ENCODE results near the gene FBXW8. TPM values are rescaled to one million over a fixed set of nuclear protein-coding genes. Genes with fewer than 3 reads are reported as not detected.

Gene FBXW8
- total RNA-seq, 4 donors from 2014 or later: 4.2 to 5.6 (median 4.7) TPM

DNA sequence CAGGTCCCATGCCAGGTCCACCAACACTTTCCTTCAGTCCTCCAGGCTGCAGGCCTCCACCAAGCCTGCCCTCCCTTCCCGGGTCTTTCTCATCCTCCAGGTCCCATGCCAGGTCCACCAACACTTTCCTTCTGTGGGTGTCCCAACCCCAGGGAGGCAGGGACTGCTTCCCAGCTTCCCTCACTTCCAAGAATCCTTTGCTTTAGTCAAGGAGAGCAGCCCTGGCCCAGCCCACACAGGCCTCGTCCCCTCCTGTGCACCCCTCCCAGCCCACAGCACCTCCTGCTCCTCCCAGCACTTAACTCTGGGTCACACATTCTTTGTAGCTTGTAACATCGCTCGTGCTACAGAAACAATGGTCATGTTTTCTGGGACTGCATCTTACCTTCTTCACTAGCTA lies 115.6 kb downstream of the FBXW8 start:
- H3K36me3 ChIP-seq: peaks cover 0 to 44% of the 10 kb centered on the region in 2 donors
- no peak overlapping the region for H3K4me3 ChIP-seq
- peaks cover 0 to 4% of the 10 kb centered on the region in 2 donors for H3K4me1 ChIP-seq
- in situ Hi-C loops (cut with MboI; ENCODE audit: low sequenced_read_pairs in 4 of 4) (loop anchor here in 1 of 4 donors (10.0 kb wide), 1 partner anchor 118 kb away; no protein-coding TSS in a partner anchor), intact Hi-C loops (cut with DNase I; ENCODE audit: low total_unique reads) (loop anchor here (10.0 kb wide), 2 partner anchors 128 to 322 kb away; no protein-coding TSS in a partner anchor)
- H3K9me3 ChIP-seq: no peaks in the 10 kb centered on the region
- H3K27ac ChIP-seq: no peak overlapping the region
- TF ChIP-seq, protein P1, sequence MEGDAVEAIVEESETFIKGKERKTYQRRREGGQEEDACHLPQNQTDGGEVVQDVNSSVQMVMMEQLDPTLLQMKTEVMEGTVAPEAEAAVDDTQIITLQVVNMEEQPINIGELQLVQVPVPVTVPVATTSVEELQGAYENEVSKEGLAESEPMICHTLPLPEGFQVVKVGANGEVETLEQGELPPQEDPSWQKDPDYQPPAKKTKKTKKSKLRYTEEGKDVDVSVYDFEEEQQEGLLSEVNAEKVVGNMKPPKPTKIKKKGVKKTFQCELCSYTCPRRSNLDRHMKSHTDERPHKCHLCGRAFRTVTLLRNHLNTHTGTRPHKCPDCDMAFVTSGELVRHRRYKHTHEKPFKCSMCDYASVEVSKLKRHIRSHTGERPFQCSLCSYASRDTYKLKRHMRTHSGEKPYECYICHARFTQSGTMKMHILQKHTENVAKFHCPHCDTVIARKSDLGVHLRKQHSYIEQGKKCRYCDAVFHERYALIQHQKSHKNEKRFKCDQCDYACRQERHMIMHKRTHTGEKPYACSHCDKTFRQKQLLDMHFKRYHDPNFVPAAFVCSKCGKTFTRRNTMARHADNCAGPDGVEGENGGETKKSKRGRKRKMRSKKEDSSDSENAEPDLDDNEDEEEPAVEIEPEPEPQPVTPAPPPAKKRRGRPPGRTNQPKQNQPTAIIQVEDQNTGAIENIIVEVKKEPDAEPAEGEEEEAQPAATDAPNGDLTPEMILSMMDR (IDR thresholded peaks at IDR 0.05 in 4 of 5, conservative IDR thresholded peaks at IDR 0.05 in 1 of 5): no peak
- TF ChIP-seq POLR2A (IDR thresholded peaks at IDR 0.05): no peak
- ATAC-seq: no peak
- DNase-seq: no peak
- H3K27me3 ChIP-seq: no peaks in the 10 kb centered on the region

DNA sequence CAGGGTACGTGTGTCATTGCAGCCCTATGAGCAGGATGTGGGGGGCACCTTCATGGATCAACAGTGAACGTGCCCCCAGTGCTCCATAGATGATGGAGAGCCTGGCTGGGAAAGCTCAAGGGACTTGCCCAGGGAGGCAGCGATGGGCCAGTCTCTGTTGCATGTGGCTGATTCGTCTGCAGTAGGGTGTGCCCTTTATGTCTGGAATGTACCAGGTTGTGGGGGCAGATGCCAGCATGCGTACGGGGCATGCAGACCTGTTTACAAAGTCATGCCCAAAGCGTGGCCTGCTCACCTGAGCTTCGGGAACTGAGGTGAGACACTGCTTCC lies 116.1 kb downstream of the FBXW8 start:
- in situ Hi-C loops (cut with MboI; ENCODE audit: low sequenced_read_pairs in 4 of 4): loop anchor here in 1 of 4 donors (10.0 kb wide), 1 partner anchor 118 kb away; no protein-coding TSS in a partner anchor
- no peaks in the 10 kb centered on the region for H3K27me3 ChIP-seq
- H3K36me3 ChIP-seq: peaks cover 0 to 44% of the 10 kb centered on the region in 2 donors
- no peaks in the 10 kb centered on the region for H3K9me3 ChIP-seq
- DNase-seq (no peak), ATAC-seq (no peak)
- H3K4me3 ChIP-seq: no peak overlapping the region
- H3K27ac ChIP-seq: no peak overlapping the region
- H3K4me1 ChIP-seq: peaks cover 0 to 4% of the 10 kb centered on the region in 2 donors
- TF ChIP-seq POLR2A (IDR thresholded peaks at IDR 0.05): no peak
- TF ChIP-seq, protein P1 (IDR thresholded peaks at IDR 0.05 in 4 of 5, conservative IDR thresholded peaks at IDR 0.05 in 1 of 5): no peak
- intact Hi-C loops (cut with DNase I; ENCODE audit: low total_unique reads): loop anchor here (10.0 kb wide), 2 partner anchors 128 to 322 kb away; no protein-coding TSS in a partner anchor

DNA sequence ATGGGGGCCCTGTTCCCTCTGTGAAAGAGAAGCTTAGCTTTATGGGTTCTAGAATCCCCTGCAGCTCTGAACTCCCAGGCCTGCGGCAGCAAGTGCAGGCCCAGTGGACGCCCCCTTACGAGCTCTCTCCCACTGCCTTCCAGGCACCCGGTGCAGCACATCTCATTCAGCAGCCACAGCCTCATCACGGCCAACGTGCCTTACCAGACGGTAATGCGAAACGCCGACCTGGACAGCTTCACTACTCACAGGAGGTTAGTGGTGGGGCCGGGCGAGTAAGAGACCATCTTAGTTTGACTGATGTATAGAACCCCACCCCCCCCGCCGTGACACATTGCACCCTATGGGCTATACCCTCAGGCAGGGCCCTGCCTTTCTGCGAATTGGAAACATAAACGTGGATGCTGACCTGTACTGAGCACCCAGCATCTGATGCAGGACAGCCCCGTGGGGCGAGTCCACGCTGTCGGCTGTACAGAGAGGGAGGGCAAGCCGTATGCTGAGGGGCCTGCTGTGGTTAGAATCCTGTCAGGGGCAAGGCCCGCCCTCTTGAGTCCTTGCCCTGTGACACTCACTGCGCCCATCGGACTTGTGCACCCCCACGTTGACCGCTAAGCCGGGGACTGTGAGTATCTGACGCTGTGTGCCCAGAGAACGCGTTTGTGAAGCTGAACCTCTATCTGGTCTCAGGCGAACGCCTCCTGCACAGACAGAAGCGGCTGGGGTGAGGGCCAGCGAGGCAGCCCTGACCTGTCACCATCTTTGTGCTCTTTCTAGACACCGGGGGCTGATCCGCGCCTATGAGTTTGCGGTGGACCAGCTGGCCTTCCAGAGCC lies 116.7 kb downstream of the FBXW8 start:
- Histone ChIP-seq H3K27me3 (no peaks in the 10 kb centered on the region), H3K9me3 (no peaks in the 10 kb centered on the region), H3K4me3 (no peak overlapping the region), H3K36me3 (peaks cover 0 to 44% of the 10 kb centered on the region in 2 donors), H3K4me1 (peaks cover 0 to 4% of the 10 kb centered on the region in 2 donors), H3K27ac (no peak overlapping the region)
- intact Hi-C loops (cut with DNase I; ENCODE audit: low total_unique reads): loop anchor here (10.0 kb wide), 2 partner anchors 127 to 323 kb away; no protein-coding TSS in a partner anchor
- no peak for TF ChIP-seq POLR2A (IDR thresholded peaks at IDR 0.05)
- TF ChIP-seq, protein P1 (IDR thresholded peaks at IDR 0.05 in 4 of 5, conservative IDR thresholded peaks at IDR 0.05 in 1 of 5): no peak
- DNase-seq: no peak
- in situ Hi-C loops (cut with MboI; ENCODE audit: low sequenced_read_pairs in 4 of 4): loop anchor here in 1 of 4 donors (10.0 kb wide), 1 partner anchor 117 kb away; no protein-coding TSS in a partner anchor
- ATAC-seq: no peak

DNA sequence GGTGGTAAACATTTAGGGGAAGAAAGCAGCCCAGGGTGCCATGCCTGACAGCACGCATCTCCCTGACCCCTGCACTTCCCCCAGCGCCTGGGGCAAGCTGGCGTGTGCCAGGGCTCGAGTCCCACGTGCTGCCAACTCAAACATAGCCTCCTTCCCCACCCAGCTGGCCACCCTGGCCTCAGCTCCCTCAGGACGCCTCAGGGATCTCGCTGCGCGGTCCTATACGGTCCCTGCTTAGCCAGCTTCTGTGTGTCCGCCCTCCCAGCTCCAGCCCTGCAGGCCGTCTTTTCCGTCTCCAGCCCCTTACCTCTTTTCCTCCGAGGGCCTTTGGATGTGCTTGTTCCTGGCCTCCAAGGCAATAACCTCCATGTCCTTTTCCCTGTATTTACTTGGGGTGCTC lies 117.5 kb downstream of the FBXW8 start:
- Histone ChIP-seq H3K27ac (no peak overlapping the region), H3K4me1 (peaks cover 0 to 11% of the 10 kb centered on the region in 2 donors), H3K4me3 (no peak overlapping the region), H3K27me3 (peaks cover 0 to 4% (median 0%) of the 10 kb centered on the region in 3 donors), H3K9me3 (no peaks in the 10 kb centered on the region), H3K36me3 (peaks cover 0 to 44% of the 10 kb centered on the region in 2 donors)
- DNase-seq (no peak), ATAC-seq (no peak)
- intact Hi-C loops (cut with DNase I; ENCODE audit: low total_unique reads): loop anchor here (10.0 kb wide), 2 partner anchors 127 to 323 kb away; no protein-coding TSS in a partner anchor
- TF ChIP-seq, protein P1 (IDR thresholded peaks at IDR 0.05 in 4 of 5, conservative IDR thresholded peaks at IDR 0.05 in 1 of 5): no peak
- TF ChIP-seq POLR2A (IDR thresholded peaks at IDR 0.05): no peak
- in situ Hi-C loops (cut with MboI; ENCODE audit: low sequenced_read_pairs in 4 of 4): loop anchor here in 1 of 4 donors (10.0 kb wide), 1 partner anchor 117 kb away; no protein-coding TSS in a partner anchor
